SK-N-SH (cell line): ENCODE results near the gene SACM1L.

ENCODE experiments used
- CHD2 ChIP-seq: fragments of 150-350 bp; IDR thresholded peaks from 2 replicates; pipeline ENCODE4 v1.6.1; 2018; ENCODE audit warnings: low read length; ENCODE audit not compliant: partially characterized antibody
- CTCF ChIP-seq: fragments of 200-600 bp; sonication (generic); IDR thresholded peaks from 2 replicates; pipeline ENCODE4 v1.6.1; 2017; ENCODE audit warnings: antibody characterized with exemption, mild to moderate bottlenecking, moderate library complexity
- EP300 ChIP-seq, 2 experiments: IDR thresholded peaks; 2 replicates each; pipeline versions ENCODE4 v1.4.0 to v1.6.1; 2012; ENCODE audit warnings: borderline replicate concordance in 1 of 2, low read depth in 1 of 2, low read length in 1 of 2
- FOXJ3 ChIP-seq: sonication (generic); formaldehyde crosslinking; IDR thresholded peaks from 2 replicates; pipeline ENCODE4 v1.5.1; 2020; ENCODE audit warnings: mild to moderate bottlenecking, missing genetic modification reagents
- GABPA ChIP-seq: IDR thresholded peaks from 2 replicates; pipeline ENCODE4 v1.4.0; 2012; ENCODE audit warnings: low read depth, mild to moderate bottlenecking
- MAX ChIP-seq: IDR thresholded peaks from 2 replicates; pipeline ENCODE4 v1.4.0; 2012; ENCODE audit warnings: low read depth
- NRF1 ChIP-seq: IDR thresholded peaks from 2 replicates; pipeline ENCODE4 v1.6.1; 2012; ENCODE audit warnings: low read depth, mild to moderate bottlenecking, low read length
- POLR2AphosphoS5 ChIP-seq: IDR thresholded peaks from 2 replicates; pipeline ENCODE4 v1.6.1; 2012; ENCODE audit warnings: low read depth, low read length
- RAD21 ChIP-seq: IDR thresholded peaks from 2 replicates; pipeline ENCODE4 v1.6.1; 2012; ENCODE audit warnings: mild to moderate bottlenecking, low read length
- REST ChIP-seq: IDR thresholded peaks from 2 replicates; pipeline ENCODE4 v1.6.1; 2012; ENCODE audit warnings: mild to moderate bottlenecking, low read depth, low read length, moderate library complexity
- SIN3A ChIP-seq: IDR thresholded peaks from 2 replicates; pipeline ENCODE4 v1.6.1; 2012; ENCODE audit warnings: low read depth, mild to moderate bottlenecking, low read length, moderate library complexity, borderline replicate concordance
- USF1 ChIP-seq: IDR thresholded peaks from 2 replicates; pipeline ENCODE4 v1.4.0; 2012; ENCODE audit warnings: low read depth, borderline replicate concordance

GRCh38 chr3:45681846-45682245 is 7.3 kb upstream of the SACM1L start:
- TF ChIP-seq CTCF (no peak), CHD2 (no peak), MAX (no peak), GABPA (no peak), REST (no peak), EP300 (IDR thresholded peaks at IDR 0.05; ENCODE audit: borderline replicate concordance in 1 of 2, low read depth in 1 of 2, low read length in 1 of 2) (no peak), SIN3A (no peak), USF1 (no peak), POLR2AphosphoS5 (no peak), RAD21 (no peak), FOXJ3 (no peak), NRF1 (no peak)
